GM19043 (cell line): ENCODE results near the gene HTT.
A peak's percentile ranks its signal among the peaks of the same experiment; 100 is the strongest.

Source experiments
- ATAC-seq: cut with Tn5 transposase; IDR thresholded peaks from one replicate; pipeline ENCODE4 v1.9.1; 2021; ENCODE audit warnings: low read depth; ENCODE audit not compliant: unreplicated experiment

Gene HTT

DNA sequence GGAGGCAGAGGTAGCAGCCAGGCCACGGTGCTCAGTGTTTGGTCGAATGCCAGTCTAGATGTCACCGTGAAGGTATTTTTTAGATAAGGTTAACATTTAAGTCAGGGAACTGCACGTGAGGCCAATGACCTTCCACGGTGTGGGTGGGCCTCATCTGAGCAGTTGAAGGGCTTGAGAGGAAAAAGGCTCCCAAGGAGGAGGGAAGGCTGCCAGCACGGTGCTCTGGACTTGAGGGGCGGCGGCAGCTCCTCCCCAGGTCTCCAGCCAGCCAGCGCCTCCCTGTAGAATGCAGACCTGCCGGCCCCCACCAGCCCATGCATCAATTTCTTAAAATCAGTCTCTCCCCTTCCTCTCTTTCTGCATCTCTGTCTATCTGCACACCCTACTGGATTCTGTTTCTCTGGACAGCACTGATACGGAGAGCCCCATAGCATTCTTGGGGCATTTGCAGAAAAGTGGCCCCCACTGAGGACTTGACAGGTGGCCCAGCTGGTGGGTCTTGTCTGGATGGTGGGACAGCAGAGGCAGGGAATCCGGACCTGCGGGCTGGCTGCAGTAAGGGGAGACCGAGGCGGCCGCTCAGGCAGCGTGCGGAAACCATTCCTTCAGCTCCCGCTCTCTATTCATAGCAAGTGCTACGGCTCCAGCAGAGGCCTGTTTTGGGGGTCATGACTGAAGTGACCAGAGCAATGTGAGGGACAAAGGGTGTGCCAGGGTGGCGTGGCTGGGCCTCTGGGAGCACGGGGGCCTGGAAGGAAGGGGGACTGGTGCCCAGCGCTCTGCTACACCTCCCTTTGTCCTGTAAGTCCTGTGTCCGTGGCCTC, 210.5 kb downstream of the HTT start:
- ATAC-seq, result no peak

DNA sequence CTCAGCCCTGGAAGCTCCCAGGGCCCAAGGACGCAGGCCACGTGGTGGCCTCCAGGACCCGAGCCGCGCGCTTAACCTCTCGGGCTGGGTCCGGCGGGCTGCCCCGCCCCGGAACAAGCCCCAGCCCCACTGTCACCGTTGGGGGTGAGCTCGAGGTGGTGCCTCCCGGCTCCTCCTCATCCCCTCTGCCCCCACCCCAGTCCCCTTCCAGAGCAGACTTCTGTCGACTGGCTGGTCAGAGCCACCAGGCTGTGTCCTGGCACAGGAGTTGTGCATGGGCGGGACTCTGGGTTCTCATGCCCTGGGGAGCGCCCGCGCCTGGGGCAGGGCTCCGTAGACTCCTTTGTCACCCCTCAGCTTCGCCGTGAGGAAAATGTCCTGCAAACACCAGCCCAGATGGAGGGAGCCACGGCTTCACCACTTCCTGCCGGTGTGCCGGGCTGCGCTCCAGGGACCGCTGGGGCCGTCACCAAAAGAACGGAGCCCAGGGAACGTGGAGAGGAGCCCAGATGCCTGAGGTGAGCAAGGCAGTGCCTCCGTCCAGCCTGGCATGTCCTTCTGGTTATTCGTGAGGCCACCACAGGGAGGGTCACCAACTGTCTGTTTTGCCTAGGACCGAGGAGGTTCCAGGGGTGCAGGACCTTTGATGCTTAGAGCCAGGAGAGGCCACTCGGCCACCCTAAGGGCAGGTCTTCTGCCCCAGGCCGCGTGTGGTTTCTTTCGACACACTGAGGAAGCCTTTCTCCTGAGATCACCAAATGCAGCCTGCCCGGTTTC, 211.3 kb downstream of the HTT start:
- peak; percentile 91 for ATAC-seq

- ATAC-seq, result no peak
Observed at GRCh38 chr4:3286335-3287175, 212.1 kb downstream of the HTT start.

- no peak for ATAC-seq
Observed at GRCh38 chr4:3287271-3287971, 212.9 kb downstream of the HTT start.

GRCh38 chr4:3287972-3288570, 213.6 kb downstream of the HTT start:
- ATAC-seq, result no peak

DNA sequence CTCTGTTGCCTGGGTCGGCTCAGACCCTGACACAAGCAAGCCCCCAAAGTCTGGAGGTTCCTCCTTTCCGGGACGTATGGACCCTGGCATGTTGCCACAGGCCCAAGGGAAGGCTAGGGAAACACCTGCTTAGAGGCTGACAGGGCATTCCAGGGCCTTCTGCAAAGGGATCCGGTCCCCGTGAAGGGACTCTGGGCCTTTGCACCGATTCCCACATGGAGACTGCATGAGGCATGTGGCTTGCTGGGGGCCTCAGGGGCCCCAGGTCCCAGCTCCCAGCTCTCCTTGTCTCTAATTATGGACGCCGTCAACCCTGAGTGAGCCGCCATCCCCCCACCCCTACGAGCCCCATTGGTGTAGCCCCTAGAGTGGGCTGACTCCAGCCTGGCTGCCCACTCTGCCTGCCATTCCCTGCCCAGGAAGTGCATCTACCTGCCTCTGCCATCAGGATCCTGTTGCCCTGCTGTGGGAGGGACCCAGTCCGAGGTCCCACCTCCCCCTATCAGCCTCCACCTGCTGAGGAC, 214.2 kb downstream of the HTT start:
- no peak for ATAC-seq

- ATAC-seq, result no peak
Observed at GRCh38 chr4:3290476-3290875, 216.0 kb downstream of the HTT start.

GRCh38 chr4:3290889-3291321, 216.4 kb downstream of the HTT start:
- ATAC-seq, result no peak

GRCh38 chr4:3291411-3291968, 217.0 kb downstream of the HTT start:
- ATAC-seq, result no peak

DNA sequence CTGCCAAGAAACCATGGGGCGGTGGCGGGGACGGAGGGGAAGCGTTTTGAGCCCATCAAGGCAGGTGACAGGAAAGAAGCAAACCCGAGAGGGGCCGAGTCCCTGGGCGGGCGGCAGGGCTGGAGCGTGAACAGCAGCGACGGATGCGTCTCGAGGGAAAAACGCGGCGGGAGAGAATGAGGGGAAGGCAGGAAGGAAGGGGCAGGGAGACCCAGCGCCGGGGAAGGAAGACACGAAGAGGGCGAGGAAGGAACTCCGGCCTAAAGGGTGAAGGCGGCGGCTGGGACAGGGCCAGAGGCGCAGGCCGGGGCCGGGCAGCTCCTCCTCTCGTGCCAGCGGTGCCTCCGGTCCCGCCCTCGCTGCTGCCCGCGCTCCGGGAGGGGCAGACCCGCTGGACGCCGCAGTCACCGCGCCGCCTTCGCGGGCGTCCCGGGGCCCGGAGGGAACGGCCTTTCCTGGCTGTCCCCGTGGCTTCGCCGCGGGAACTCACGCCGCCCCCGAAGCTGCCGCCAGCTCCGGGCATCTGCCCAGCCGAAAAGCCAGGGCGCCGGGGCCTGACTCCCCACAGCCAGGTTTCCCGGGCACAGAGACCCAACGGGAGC, 217.6 kb downstream of the HTT start:
- ATAC-seq, result peak; percentile 13

GRCh38 chr4:3292571-3293400, 218.3 kb downstream of the HTT start, which contains the start of gene RGS12:
Gene RGS12, plus strand, starts transcription at chr4:3293021. Its CDS starts 23,150 bp downstream, at chr4:3316171.
- peak; percentile 79 for ATAC-seq
